ENCODE results near the gene CNOT9.
A peak's percentile ranks its signal among the peaks of the same experiment; 100 is the strongest.
"Not testable (repeated sequence)": the region's sequence is repeated elsewhere in the genome, so short reads cannot be mapped to it uniquely, and the experiment has no call there.

Gene CNOT9, protein sequence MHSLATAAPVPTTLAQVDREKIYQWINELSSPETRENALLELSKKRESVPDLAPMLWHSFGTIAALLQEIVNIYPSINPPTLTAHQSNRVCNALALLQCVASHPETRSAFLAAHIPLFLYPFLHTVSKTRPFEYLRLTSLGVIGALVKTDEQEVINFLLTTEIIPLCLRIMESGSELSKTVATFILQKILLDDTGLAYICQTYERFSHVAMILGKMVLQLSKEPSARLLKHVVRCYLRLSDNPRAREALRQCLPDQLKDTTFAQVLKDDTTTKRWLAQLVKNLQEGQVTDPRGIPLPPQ

DNA sequence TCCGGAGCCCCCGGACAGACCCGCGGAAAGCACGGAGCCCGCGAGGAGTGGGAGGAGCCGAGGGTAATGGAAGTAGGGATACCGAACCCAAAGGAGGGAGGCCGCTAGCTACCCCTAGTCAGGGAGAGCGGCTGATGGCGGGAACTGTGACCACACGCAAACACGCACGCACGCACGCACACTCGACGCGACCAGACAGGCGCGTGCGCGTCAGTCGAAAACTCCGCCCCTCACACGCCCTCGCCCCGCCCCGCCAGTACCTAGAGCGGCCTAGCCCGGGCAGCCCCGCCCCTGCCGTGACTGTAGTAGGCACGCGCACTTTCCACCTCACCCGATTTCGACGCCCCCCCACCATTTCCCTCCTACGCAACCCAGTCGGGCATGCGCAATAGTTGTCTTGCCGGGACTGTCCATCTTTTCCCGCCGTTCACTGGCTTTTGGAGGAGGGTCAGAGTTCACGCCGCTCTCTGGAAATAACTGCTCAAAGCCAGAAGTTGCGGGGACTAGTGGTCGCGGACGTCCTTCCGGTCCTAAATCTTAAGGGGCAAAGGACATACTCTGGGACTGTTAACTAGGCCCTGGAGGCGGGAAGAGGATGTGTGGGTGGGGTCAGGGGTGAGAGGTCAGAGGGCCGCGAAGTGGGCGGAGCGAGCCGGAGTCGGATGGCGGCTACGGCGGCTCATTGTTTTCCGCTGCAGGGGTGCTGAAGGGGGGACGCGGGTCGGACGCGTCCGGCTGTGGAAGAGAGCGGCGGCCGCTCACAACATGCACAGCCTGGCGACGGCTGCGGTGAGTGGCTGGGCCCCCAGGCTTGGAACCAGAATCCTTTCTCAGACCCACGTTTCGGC lies at the start of gene CNOT9, which contains the start of gene USP37:
TSS of gene CNOT9 (plus strand) at position 650 of the 848 bp plus-strand sequence. CDS start at position 766, 116 bp downstream.
TSS of gene USP37 (minus strand) at position 162 of the 848 bp plus-strand sequence. CDS start 9,698 bp downstream, outside the sequence.
- DNase-seq (ENCODE audit: low spot score), result peak; percentile 100

DNA sequence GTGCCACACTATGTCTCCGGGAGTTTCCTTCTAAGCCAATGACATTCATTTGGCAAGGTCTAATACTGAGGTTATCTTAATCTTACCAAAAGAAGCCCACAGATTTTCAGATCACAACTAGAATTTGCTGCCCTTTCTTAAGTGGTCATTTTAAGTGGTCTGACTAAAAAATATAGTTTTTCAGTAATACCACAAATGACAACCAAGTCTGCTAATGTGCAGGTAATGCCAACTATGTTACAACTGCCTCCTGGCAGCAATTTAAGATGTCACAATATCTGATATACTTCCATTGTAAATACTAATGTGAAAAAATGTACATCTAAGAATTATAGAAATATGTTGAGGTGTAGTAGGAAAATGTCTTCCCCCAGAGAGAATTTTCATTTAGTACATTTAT lies 49.8 kb upstream of the CNOT9 start:
- DNase-seq (ENCODE audit: low spot score), result no peak

- DNase-seq (ENCODE audit: low spot score), result no peak
These were observed 45.0 kb upstream of the CNOT9 start for GRCh38 chr2:218523651-218524050.

DNA sequence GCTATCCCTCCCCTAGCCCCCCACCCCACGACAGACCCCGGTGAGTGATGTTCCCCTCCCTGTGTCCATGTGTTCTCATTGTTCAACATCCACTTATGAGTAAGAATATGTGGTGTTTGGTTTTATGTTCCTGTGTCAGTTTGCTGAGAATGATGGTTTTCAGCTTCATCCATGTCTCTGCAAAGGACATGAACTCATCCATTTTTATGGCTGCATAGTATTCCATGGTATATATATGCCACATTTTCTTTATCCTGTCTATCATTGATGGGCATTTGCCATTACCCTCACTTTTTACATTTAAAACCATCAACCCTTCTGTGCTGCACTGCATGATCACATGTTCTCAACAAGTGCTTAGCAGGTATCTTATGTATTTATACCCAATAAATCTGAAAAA lies 40.2 kb upstream of the CNOT9 start:
- DNase-seq (ENCODE audit: low spot score), result not testable (repeated sequence)

DNA sequence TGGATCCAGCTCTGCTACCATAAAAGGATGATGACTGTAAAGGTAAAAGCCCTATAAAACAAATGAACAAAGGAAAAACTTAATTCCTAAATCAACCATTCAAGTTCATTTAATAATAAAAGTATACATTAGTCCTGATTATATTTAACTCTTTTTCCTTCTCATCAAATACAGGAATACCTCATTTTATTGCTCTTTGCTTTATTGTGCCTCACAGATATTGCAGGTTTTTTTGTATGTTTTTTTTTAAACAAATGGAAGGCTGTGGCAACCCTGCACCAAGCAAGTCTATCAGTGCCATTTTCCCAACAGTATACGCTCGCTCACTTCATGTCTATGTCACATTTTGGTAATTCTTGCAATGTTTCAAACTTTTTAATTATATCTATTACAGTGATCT lies 38.6 kb upstream of the CNOT9 start:
- DNase-seq (ENCODE audit: low spot score), result no peak

- no peak for DNase-seq (ENCODE audit: low spot score)
These were observed 31.7 kb upstream of the CNOT9 start for GRCh38 chr2:218536804-218537494.

GRCh38 chr2:218540015-218540414 lies 28.6 kb upstream of the CNOT9 start:
- DNase-seq (ENCODE audit: low spot score), result no peak

DNA sequence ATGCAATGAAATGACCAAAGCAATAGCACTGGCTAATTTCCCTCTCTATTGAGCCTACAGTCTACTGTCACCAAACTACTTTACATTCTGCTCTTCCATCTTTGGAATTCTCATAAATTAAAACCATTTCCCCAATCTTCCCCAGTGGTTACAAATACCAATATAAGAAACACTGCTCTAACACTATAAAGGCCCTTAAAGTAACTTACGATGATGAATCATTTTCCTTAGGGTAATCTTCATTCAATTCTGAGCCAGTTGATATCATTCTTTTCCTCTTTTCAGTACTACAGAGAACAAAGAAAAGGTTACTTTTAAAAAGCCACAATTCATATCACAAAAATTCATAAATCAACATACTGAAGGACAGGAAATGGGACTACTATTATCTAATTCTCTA lies 22.6 kb upstream of the CNOT9 start:
- DNase-seq (ENCODE audit: low spot score), result no peak

DNA sequence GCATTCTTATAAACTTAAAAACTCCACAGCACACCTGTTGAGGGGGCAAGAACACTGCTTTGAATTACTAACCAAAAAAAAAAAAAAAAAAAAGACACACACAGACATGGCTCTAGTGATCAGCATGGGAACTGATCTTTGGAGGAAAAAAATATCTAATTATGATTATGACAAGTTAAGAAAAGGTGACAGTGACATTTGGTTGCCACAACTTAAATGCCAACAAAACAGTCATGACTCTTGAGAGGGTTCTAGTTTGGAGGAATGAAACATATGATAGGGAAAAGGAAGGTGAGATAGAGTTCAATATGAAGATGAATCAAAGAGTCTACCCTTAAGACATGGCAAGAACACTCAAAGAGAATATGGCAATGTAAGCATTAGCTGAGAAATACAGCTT lies 21.1 kb upstream of the CNOT9 start:
- no peak for DNase-seq (ENCODE audit: low spot score)

GRCh38 chr2:218547978-218548377 lies 20.7 kb upstream of the CNOT9 start:
- DNase-seq (ENCODE audit: low spot score), result no peak

DNA sequence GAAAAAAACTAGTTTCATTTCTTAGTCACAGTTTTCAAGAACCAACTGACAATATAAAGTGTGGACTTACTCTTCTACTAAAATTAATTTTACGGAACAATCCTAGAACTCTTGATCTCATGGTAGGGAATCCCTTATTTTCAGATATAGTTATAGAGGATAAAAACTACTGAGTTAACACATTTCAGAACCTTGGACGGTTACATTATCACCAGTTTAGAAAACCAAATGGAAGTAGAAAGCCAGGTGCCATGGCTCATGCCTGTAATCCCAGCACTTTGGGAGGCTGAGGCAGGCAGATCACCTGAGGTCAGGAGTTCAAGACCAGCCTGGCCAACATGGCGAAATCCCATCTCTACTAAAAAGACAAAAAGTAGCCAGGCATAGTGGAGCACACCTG lies 14.4 kb upstream of the CNOT9 start:
- DNase-seq (ENCODE audit: low spot score), result not testable (repeated sequence)

GRCh38 chr2:218555527-218555926 lies 13.1 kb upstream of the CNOT9 start:
- no peak for DNase-seq (ENCODE audit: low spot score)

DNA sequence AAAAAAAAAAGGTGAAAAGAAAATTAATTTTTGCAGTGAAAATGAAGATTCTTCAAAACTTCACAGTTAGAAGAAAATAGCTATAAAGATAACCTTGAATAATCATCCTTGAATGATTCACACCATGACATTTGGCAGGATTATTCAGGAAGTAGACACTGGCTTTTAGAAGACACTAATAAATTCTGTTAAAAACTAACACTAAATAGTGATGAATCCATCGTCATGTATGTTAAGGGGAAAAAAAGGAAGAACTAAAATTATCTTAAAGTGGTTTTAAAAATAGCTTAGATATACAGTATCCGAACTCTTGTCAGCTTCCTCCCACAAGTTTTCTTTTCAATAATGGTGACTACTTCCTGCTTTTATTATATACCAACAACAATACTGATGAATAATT lies 10.7 kb upstream of the CNOT9 start:
- no peak for DNase-seq (ENCODE audit: low spot score)

DNA sequence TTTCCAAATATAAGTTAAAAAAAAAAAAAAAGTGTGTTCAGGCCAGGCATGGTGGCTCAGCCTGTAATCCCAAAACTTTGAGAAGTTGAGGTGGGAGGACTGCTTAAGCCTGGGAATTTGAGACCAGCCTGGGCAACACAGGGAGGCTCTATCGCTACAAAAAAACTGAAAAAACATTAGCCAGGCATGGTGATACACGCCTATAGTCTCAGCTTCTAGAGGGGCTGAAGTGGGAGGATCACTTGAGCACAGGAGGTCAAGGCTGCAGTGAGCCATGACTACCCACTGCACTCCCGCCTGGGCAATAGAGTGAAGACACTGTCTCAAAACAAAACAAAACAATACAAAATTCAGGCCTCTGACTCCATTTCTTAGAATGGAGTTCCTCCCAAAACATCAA lies 9.7 kb upstream of the CNOT9 start:
- no peak for DNase-seq (ENCODE audit: low spot score)

DNA sequence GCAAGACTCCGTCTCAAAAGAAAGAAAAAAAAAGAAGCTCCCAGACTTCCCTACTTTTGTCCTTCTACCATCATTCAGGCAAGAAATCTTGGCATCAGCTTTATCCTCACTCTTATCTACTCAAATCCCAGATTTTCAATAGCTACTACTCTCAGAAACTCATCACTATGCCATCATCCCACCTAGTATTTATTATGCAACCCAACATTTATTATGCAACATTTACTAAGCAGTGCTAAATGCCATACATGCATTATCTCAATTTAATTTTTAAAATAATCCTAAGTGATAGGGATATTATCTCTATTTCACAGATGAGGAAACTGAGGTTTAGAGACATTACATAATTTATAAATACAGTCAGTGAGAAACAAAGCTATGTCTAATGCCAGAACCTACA lies 4.6 kb upstream of the CNOT9 start:
- DNase-seq (ENCODE audit: low spot score), result no peak

GRCh38 chr2:218566296-218566695 lies 2.3 kb upstream of the CNOT9 start:
- no peak for DNase-seq (ENCODE audit: low spot score)

GRCh38 chr2:218567797-218568189 lies 846 bp upstream of the CNOT9 start:
- no peak for DNase-seq (ENCODE audit: low spot score)

DNA sequence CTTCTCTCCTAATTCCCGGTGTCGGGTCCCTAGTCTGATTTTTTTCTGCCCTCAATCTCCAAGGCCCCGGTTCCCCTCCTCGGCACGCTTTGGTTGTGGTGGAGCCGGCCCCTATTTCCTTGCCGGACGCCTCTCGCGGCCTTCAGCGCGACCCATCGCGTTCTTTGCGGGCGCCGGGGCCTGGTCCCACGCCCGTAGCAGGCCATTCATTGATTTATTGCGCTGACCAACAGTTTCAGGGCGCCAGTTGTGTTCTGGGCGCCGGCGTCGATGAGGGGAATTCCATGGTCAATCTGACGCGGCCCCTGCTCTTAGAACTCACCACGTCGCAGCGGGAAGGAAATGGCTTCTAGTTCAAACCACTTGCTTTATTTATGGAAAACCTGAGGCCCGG lies 396 bp downstream of the CNOT9 start:
- peak; percentile 61 for DNase-seq (ENCODE audit: low spot score)

DNA sequence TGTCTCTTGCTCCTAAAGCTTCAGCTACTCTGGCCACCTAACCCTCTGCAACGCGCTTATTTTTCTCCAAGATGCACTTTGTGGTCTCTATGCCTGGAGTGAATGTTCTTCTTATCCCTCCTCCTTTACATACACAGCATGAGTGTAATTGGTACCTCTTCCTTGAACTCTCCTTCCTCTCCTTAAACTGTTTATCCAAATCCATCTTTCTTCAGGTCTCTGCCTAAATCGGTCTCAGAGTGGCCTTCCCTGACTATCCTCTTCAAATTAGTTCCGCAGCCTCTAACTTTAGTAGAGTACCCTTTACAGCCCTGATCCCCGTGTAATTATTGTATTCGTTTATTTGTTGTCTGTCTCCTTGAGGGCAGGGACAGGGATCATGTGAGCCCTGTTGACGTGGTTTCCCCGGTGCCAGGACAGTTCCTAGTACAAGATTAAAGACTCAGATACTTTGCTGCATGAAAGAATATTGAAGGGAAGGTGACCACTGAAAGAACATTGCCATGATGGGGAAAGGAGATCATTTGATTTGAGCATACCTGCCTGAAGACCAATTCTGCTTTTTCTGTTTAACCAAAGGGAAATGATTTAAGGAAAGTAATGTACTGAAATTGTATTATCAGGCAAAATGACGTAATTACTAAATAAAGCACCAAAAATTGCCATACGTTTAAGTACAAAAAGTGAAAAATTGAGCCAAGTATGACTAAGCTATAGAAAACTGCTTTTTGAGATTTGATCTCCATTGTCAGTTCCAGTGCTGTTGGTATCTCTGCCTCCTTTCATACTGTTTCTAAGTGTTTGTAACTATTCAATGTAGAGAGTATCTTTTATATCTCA lies 1.2 kb downstream of the CNOT9 start:
- DNase-seq (ENCODE audit: low spot score), result peak; percentile 22

GRCh38 chr2:218570850-218571249 lies 2.2 kb downstream of the CNOT9 start:
- DNase-seq (ENCODE audit: low spot score), result no peak

- DNase-seq (ENCODE audit: low spot score), result no peak
These were observed 8.2 kb downstream of the CNOT9 start for GRCh38 chr2:218576854-218577253.

All from activated CD4-positive, alpha-beta T cell treated with anti-CD3 and anti-CD28 coated beads, Interleukin-2, Interleukin-4, amounts not matched to agents 100 ng/mL and 50 ng/mL, durations not matched to agents 16 hours and 8 hours (primary cell).